GM12878 (cell line): ENCODE data around the gene P4HTM.

Experiments
- CBX5 ChIP-seq: sonication (generic); IDR thresholded peaks from 2 replicates; pipeline ENCODE4 v1.6.1; 2016; ENCODE audit warnings: low read depth, moderate library complexity, mild to moderate bottlenecking, inconsistent platforms
- NFIC ChIP-seq: IDR thresholded peaks from 2 replicates; pipeline ENCODE4 v1.6.1; 2012; ENCODE audit warnings: low read depth, mild to moderate bottlenecking, inconsistent platforms, low read length, moderate library complexity
- POLR2A ChIP-seq: IDR thresholded peaks from 2 replicates; pipeline ENCODE4 v1.6.1; 2011; ENCODE audit warnings: low read depth, mild to moderate bottlenecking, low read length
- TF ChIP-seq, protein P1 (sequence below): IDR thresholded peaks from 2 replicates; pipeline ENCODE4 v1.6.1; 2011; ENCODE audit warnings: low read depth, low read length, improper control_type of control experiment, borderline replicate concordance
- TF ChIP-seq, protein P2 (sequence below), 3 experiments: IDR thresholded peaks in 2 of 3; conservative IDR thresholded peaks in 1 of 3; 2 replicates each; pipeline ENCODE4 v1.5.1; 2011; ENCODE audit warnings: low read depth in 3 of 3, low read length in 3 of 3, mild to moderate bottlenecking in 3 of 3, control low read depth in 2 of 3, moderate library complexity in 2 of 3, inconsistent platforms in 1 of 3, mixed read lengths in 1 of 3; ENCODE audit not compliant: control insufficient read depth in 2 of 3, insufficient read depth in 1 of 3; ENCODE audit errors: extremely low read depth in 1 of 3

DNA sequence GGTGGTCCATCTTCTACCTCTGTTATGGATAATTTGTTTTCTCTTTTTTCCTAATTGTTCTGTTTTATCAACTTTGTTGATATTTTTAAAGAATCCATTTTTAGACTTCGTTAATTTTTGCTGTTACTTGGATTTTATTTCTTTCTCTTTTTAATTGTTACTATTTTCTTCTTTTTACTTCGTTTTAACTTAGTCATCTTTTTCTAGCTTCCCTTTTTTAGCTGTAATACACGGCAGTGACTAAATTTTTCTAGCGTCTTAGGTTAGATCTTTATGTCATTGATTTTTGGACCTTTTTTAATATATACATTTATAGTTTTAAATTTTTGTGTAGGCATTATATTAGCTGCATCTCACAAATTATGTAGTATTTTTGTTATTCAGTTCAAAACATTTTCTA lies 38.3 kb upstream of the P4HTM start:
- TF ChIP-seq, protein P1, sequence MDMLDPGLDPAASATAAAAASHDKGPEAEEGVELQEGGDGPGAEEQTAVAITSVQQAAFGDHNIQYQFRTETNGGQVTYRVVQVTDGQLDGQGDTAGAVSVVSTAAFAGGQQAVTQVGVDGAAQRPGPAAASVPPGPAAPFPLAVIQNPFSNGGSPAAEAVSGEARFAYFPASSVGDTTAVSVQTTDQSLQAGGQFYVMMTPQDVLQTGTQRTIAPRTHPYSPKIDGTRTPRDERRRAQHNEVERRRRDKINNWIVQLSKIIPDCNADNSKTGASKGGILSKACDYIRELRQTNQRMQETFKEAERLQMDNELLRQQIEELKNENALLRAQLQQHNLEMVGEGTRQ = no peak
- TF ChIP-seq POLR2A (no peak), CBX5 (no peak), NFIC (no peak)
- TF ChIP-seq, protein P2, sequence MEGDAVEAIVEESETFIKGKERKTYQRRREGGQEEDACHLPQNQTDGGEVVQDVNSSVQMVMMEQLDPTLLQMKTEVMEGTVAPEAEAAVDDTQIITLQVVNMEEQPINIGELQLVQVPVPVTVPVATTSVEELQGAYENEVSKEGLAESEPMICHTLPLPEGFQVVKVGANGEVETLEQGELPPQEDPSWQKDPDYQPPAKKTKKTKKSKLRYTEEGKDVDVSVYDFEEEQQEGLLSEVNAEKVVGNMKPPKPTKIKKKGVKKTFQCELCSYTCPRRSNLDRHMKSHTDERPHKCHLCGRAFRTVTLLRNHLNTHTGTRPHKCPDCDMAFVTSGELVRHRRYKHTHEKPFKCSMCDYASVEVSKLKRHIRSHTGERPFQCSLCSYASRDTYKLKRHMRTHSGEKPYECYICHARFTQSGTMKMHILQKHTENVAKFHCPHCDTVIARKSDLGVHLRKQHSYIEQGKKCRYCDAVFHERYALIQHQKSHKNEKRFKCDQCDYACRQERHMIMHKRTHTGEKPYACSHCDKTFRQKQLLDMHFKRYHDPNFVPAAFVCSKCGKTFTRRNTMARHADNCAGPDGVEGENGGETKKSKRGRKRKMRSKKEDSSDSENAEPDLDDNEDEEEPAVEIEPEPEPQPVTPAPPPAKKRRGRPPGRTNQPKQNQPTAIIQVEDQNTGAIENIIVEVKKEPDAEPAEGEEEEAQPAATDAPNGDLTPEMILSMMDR (IDR thresholded peaks at IDR 0.05 in 2 of 3, conservative IDR thresholded peaks at IDR 0.05 in 1 of 3; ENCODE audit: control insufficient read depth in 2 of 3, extremely low read depth in 1 of 3, insufficient read depth in 1 of 3, low read depth in 3 of 3, low read length in 3 of 3) = no peak
